Loucy (cell line): ENCODE data around the gene DLG1.
A peak's percentile ranks its signal among the peaks of the same experiment; 100 is the strongest.

ENCODE experiments used
- H2AFZ ChIP-seq: fragments of 200-600 bp; sonication (generic); 2 replicates; pipeline ENCODE4 v1.6.0; 2016; ENCODE audit warnings: antibody characterized with exemption, mild to moderate bottlenecking, low read length, moderate library complexity
- H3F3A ChIP-seq: fragments of 200-600 bp; 2 replicates; pipeline ENCODE4 v1.6.0; 2016; ENCODE audit warnings: antibody characterized with exemption, low read depth, mild to moderate bottlenecking
- H3K27me3 ChIP-seq: fragments of 200-600 bp; sonication (generic); 2 replicates; pipeline ENCODE4 v1.6.1; 2014; ENCODE audit warnings: low read length, mild to moderate bottlenecking; ENCODE audit not compliant: insufficient read depth, poor library complexity, severe bottlenecking
- H3K36me3 ChIP-seq: fragments of 200-600 bp; sonication (generic); 2 replicates; pipeline ENCODE4 v1.6.1; 2016; ENCODE audit warnings: low read length; ENCODE audit not compliant: insufficient read depth
- H3K4me1 ChIP-seq: fragments of 200-600 bp; sonication (generic); 2 replicates; pipeline ENCODE4 v1.5.1; 2014; ENCODE audit warnings: low read length, mild to moderate bottlenecking; ENCODE audit not compliant: insufficient read depth, poor library complexity, severe bottlenecking
- H3K4me2 ChIP-seq: fragments of 200-600 bp; sonication (generic); 2 replicates; pipeline ENCODE4 v1.6.0; 2014; ENCODE audit warnings: antibody characterized with exemption, low read length, low read depth, mild to moderate bottlenecking; ENCODE audit not compliant: poor library complexity, severe bottlenecking
- H3K4me3 ChIP-seq: fragments of 200-600 bp; sonication (generic); 2 replicates; pipeline ENCODE4 v1.5.1; 2014; ENCODE audit warnings: low read length, mild to moderate bottlenecking, mixed read lengths; ENCODE audit not compliant: poor library complexity, severe bottlenecking
- H3K79me2 ChIP-seq: fragments of 200-600 bp; sonication (generic); 2 replicates; pipeline ENCODE4 v1.6.1; 2014; ENCODE audit warnings: low read length; ENCODE audit not compliant: insufficient read depth
- H3K9ac ChIP-seq: fragments of 200-600 bp; sonication (generic); 2 replicates; pipeline ENCODE4 v1.6.0; 2014; ENCODE audit warnings: mild to moderate bottlenecking, low read depth, low read length, moderate library complexity; ENCODE audit not compliant: poor library complexity, severe bottlenecking
- H3K9me2 ChIP-seq: fragments of 200-600 bp; sonication (generic); replicated peaks from 2 replicates; pipeline ENCODE4 v1.6.1; 2016; ENCODE audit warnings: low read depth, low read length, mixed read lengths
- H3K9me3 ChIP-seq: fragments of 200-600 bp; sonication (generic); 2 replicates; pipeline ENCODE4 v1.6.1; 2014; ENCODE audit warnings: mild to moderate bottlenecking, antibody characterized with exemption, low read length, low read depth; ENCODE audit not compliant: insufficient read depth
- H4K20me1 ChIP-seq: fragments of 200-600 bp; sonication (generic); 2 replicates; pipeline ENCODE4 v1.6.0; 2014; ENCODE audit warnings: antibody characterized with exemption, low read length, mild to moderate bottlenecking; ENCODE audit not compliant: insufficient read depth, poor library complexity, severe bottlenecking
- CTCF ChIP-seq: fragments of 200-600 bp; sonication (generic); conservative IDR thresholded peaks from 2 replicates; pipeline ENCODE4 v1.5.1; 2014; ENCODE audit warnings: mild to moderate bottlenecking, antibody characterized with exemption, low read length
- EZH2phosphoT487 ChIP-seq: fragments of 200-600 bp; IDR thresholded peaks from 2 replicates; pipeline ENCODE4 v1.6.1; 2018; ENCODE audit warnings: antibody characterized with exemption, mild to moderate bottlenecking, moderate library complexity, borderline replicate concordance

Gene DLG1

GRCh38 chr3:197302033-197302432 lies 3.6 kb upstream of the DLG1 start:
- Histone ChIP-seq H3K9me3 (no peaks in the 10 kb centered on the region), H3K36me3 (no peaks in the 10 kb centered on the region), H3K4me1 (peaks cover 23% of the 10 kb centered on the region), H3K4me2 (no peak overlapping the region), H3F3A (no peaks in the 10 kb centered on the region), H3K9me2 (no peaks in the 10 kb centered on the region), H3K9ac (no peak overlapping the region), H3K4me3 (no peak overlapping the region), H4K20me1 (peaks cover 6% of the 10 kb centered on the region), H3K27me3 (no peaks in the 10 kb centered on the region), H3K79me2 (peaks cover 8% of the 10 kb centered on the region), H2AFZ (no peak overlapping the region)
- TF ChIP-seq CTCF (no peak), EZH2phosphoT487 (no peak)

GRCh38 chr3:197300361-197300760 lies 1.9 kb upstream of the DLG1 start:
- Histone ChIP-seq H3K79me2 (peaks cover 25% of the 10 kb centered on the region), H3F3A (no peaks in the 10 kb centered on the region), H3K27me3 (no peaks in the 10 kb centered on the region), H3K4me3 (no peak overlapping the region), H3K9ac (no peak overlapping the region), H4K20me1 (peaks cover 22% of the 10 kb centered on the region), H2AFZ (no peak overlapping the region), H3K9me2 (no peaks in the 10 kb centered on the region), H3K9me3 (no peaks in the 10 kb centered on the region), H3K36me3 (no peaks in the 10 kb centered on the region), H3K4me2 (no peak overlapping the region), H3K4me1 (peaks cover 36% of the 10 kb centered on the region)
- no peak for TF ChIP-seq EZH2phosphoT487
- TF ChIP-seq CTCF, result no peak

GRCh38 chr3:197298945-197299854 lies 788 bp upstream of the DLG1 start:
- Histone ChIP-seq H3K4me2 (peak overlapping the region; percentile 87), H3K9ac (peak overlapping the region; percentile 90), H2AFZ (peak overlapping the region; percentile 97), H3K9me3 (no peaks in the 10 kb centered on the region), H3K4me3 (peak overlapping the region; percentile 86), H3F3A (no peaks in the 10 kb centered on the region), H3K9me2 (no peaks in the 10 kb centered on the region), H3K4me1 (peaks cover 43% of the 10 kb centered on the region), H3K79me2 (peaks cover 35% of the 10 kb centered on the region), H4K20me1 (peaks cover 33% of the 10 kb centered on the region), H3K27me3 (no peaks in the 10 kb centered on the region), H3K36me3 (peaks cover 4% of the 10 kb centered on the region; the same call in 1 of the 2 replicates)
- TF ChIP-seq EZH2phosphoT487 (no peak), CTCF (no peak)
